ENCODE results near the gene DDX53.

The DDX53 gene

DNA sequence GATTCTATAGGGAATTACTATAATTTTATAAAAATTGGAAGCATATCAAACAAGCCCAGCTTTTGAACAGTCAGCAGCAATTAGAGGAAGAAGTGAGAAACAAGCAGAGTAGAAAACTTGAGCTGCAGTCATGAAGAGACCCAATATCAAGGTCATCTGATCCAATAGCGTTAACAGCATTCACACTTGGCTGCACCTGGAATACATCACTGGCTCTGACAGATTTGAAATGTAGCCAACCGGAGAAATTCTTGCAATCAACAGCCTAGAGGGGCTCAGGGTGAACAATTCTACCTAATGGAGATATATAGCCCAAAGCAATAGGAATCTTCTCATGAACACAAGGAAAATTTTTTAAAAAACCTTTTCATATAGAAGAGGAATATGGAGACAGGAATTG, 13.6 kb downstream of the DDX53 start:
- Histone ChIP-seq H3K4me1 (peaks cover 10 to 13% (median 11%) of the 10 kb centered on the region in 10 experiments), H3K9me3 (replicated peaks in 1 of 11) (peaks cover 0 to 8% (median 0%) of the 10 kb centered on the region in 11 experiments; a peak in 4 of 22 replicates), H3K36me3 (no peaks in the 10 kb centered on the region), H4K20me1 (no peaks in the 10 kb centered on the region; a peak in 1 of 22 replicates), H3K27ac (no peak overlapping the region), H3K4me2 (no peak overlapping the region), H3K4me3 (no peak overlapping the region), H3K9ac (no peak overlapping the region), H3K27me3 (no peaks in the 10 kb centered on the region)
- no peak for TF ChIP-seq Cebpa-rat (IDR thresholded peaks at IDR 0.05)

DNA sequence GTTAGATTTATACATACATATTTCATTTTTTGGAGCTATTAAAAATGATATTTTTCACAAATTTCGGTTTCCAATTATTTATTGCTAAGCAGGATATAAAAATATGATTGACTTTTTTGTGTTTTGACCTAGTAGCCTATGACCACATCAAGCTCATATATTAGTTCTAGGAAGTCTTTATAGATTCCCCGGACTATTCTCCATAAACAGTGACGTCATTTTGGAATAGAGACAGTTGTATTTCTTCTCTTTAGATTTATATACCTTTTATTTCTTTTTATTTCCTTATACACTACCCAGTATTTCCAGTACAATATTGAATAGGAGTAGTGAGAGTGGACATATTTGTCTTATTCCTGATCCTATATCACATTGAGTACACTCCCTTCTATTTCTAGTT, 31.8 kb downstream of the DDX53 start:
- no peaks in the 10 kb centered on the region for H4K20me1 ChIP-seq
- no peaks in the 10 kb centered on the region for H3K36me3 ChIP-seq
- no peak overlapping the region for H3K9ac ChIP-seq
- H3K4me2 ChIP-seq: no peak overlapping the region
- H3K27ac ChIP-seq: no peak overlapping the region
- H3K27me3 ChIP-seq: no peaks in the 10 kb centered on the region
- no peak for TF ChIP-seq Cebpa-rat (IDR thresholded peaks at IDR 0.05)
- H3K9me3 ChIP-seq (replicated peaks in 1 of 11): no peaks in the 10 kb centered on the region
- H3K4me1 ChIP-seq: no peaks in the 10 kb centered on the region
- no peak overlapping the region for H3K4me3 ChIP-seq

DNA sequence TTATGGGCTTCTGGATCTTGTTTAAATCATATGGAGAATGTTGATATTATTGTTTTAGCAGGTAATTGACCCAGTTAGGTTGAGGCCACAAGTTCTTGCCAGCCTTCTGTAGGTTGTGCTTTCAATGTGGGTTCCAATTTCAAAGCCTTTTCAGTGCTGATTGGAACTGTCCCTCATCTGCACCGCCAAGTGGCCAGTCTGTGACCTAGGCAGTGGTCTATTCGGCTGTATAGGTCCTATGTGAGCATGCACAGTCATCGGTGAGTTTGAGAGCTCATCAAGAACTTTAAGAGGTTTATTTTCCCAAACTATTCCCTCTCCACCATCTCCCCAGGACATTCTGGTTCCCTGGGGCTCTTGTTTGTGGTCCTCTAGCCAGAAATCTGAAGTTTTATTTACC, 35.7 kb downstream of the DDX53 start:
- H4K20me1 ChIP-seq: no peaks in the 10 kb centered on the region
- no peaks in the 10 kb centered on the region for H3K4me1 ChIP-seq
- TF ChIP-seq Cebpa-rat (IDR thresholded peaks at IDR 0.05): no peak
- no peak overlapping the region for H3K4me2 ChIP-seq
- H3K9ac ChIP-seq: no peak overlapping the region
- H3K9me3 ChIP-seq (replicated peaks in 1 of 11): no peaks in the 10 kb centered on the region
- no peaks in the 10 kb centered on the region for H3K36me3 ChIP-seq
- no peaks in the 10 kb centered on the region for H3K27me3 ChIP-seq
- no peak overlapping the region for H3K27ac ChIP-seq
- no peak overlapping the region for H3K4me3 ChIP-seq

GRCh38 chrX:23046443-23046842, 46.7 kb downstream of the DDX53 start:
- TF ChIP-seq Cebpa-rat (IDR thresholded peaks at IDR 0.05): no peak
- no peaks in the 10 kb centered on the region for H3K27me3 ChIP-seq
- no peak overlapping the region for H3K4me3 ChIP-seq
- no peak overlapping the region for H3K4me2 ChIP-seq
- no peaks in the 10 kb centered on the region for H4K20me1 ChIP-seq
- H3K27ac ChIP-seq: no peak overlapping the region
- H3K4me1 ChIP-seq: no peaks in the 10 kb centered on the region
- H3K9me3 ChIP-seq (replicated peaks in 1 of 11): no peaks in the 10 kb centered on the region
- no peak overlapping the region for H3K9ac ChIP-seq
- H3K36me3 ChIP-seq: no peaks in the 10 kb centered on the region

DNA sequence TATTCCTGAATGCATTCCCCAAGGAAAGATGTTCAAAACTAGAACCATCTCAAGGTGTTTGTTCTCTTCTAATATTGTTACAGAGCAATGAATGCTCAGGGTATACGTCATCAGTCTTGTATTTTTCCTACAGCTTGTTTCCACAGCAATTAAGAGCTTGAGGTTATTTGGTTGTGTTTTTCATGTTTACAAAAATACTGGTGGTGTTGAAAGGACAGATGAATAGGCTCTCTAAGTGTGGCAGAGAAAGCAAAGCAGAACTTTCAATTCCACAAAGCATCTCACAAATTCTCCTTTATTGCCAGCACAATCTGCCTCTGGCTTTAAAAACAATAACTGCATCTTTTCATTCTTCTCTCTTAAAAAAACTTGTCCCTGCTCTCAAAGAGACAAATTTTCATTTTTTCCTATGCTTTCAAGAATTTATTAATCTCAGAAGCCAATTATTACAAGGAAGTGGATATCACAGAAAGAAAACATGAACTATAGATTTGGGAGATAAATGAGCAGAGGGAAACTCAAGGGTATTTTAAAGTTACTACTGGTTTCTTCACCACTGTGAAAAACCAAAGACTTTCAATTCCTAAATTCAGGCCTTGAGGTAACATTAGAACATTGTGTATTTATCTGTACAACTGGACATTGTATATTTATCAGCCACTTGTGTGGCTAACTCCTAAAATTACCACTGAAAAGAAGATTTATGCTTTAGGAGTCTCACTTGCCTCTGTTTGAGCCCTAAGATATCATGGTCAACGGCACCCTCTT, 49.2 kb downstream of the DDX53 start:
- TF ChIP-seq Cebpa-rat (IDR thresholded peaks at IDR 0.05): no peak

DNA sequence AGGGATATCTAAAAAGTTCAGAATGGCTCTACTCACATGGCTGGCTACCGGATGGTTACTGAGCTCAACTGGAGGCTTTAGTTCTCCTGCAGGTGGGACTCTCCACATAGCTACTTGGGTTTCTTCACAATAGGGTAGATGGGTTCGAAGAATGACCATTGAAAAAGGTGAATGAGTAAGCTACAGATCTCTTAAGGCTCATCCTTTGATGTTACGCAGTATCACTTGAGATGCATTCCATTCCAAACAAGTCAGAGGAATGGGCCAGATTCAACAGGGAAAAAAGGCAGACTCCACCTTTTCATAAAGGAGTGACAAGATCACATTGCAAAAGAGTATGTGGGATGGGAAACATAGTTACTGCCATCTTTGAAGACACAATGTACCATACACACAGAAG, 52.6 kb downstream of the DDX53 start:
- no peak for TF ChIP-seq Cebpa-rat (IDR thresholded peaks at IDR 0.05)
- no peak overlapping the region for H3K4me3 ChIP-seq
- H3K36me3 ChIP-seq: no peaks in the 10 kb centered on the region
- H3K27me3 ChIP-seq: no peaks in the 10 kb centered on the region
- H3K4me2 ChIP-seq: no peak overlapping the region
- no peaks in the 10 kb centered on the region for H4K20me1 ChIP-seq
- H3K9ac ChIP-seq: no peak overlapping the region
- H3K4me1 ChIP-seq: no peaks in the 10 kb centered on the region
- no peak overlapping the region for H3K27ac ChIP-seq
- H3K9me3 ChIP-seq (replicated peaks in 1 of 11): no peaks in the 10 kb centered on the region

More for the DNA sequence above, 49.2 kb downstream of the DDX53 start:
- Histone ChIP-seq H3K27ac (no peak overlapping the region), H3K36me3 (no peaks in the 10 kb centered on the region), H3K27me3 (no peaks in the 10 kb centered on the region), H4K20me1 (no peaks in the 10 kb centered on the region), H3K4me1 (no peaks in the 10 kb centered on the region), H3K4me3 (no peak overlapping the region), H3K4me2 (no peak overlapping the region), H3K9me3 (replicated peaks in 1 of 11) (no peaks in the 10 kb centered on the region), H3K9ac (no peak overlapping the region)

All from BLaER1 treated with 17β-estradiol and CSF1 and Interleukin-3, amounts not matched to agents 10 nM and 100 nM (cell line).